ENCODE results near the gene LIMK2.

Gene LIMK2

DNA sequence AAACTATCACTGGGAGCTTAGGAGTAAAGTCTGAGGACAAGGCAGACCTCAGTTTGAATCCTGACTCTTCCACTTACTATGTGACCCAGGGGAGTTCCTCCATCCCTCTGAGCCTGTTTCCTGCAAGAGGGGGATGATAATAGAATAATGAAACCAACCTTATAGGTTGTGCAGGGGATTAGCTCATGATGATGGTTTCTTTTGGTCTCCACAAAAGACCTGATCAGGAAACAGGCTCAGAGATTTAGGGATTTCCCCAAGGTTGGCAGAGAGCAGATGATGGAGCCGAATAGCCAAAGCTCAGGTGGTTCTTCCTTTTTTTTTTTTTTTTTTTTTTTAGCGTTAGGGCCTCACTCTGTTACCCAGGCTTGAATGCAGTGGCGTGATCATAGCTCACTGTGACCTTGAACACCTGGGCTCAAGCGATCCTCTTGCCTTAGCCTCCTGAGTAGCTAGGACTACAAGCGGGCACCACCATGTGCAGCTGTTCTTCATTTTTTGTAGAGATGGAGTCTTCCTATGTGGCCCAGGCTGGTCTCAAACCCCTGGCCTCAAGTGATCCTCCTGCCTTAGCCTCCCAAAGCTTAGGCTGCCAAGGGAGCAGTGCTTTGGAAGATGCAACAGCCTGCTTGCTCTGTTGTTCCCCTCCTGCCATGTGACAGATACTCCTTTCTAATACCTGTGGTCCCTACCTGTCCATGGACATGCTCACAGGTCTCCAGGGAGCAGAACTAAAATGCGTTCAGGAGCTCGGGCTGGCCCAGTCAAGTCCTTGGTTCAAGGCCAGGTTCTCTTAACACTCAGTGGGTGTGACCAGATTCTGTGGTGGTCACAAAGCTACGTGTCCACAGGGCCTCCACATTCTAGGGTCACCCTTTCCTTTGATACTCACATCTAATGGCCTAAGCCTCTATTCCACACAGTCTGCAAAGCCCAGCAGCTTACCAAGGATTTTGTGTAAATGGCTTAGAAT is 111.8 kb downstream of the LIMK2 start:
- Histone ChIP-seq H3K4me1 (ENCODE audit: control insufficient read depth, insufficient read depth, low read length, poor library complexity, severe bottlenecking) (peaks cover 4% of the 10 kb centered on the region), H3K9me3 (ENCODE audit: control insufficient read depth, low read length) (no peaks in the 10 kb centered on the region), H3K4me3 (ENCODE audit: extremely low read depth, insufficient read depth, low read length, poor library complexity, severe bottlenecking) (no peak overlapping the region), H3K36me3 (ENCODE audit: control insufficient read depth, insufficient read depth, low read length) (peaks cover 47% of the 10 kb centered on the region), H3K27ac (ENCODE audit: low read depth, low read length, severe bottlenecking) (no peak overlapping the region)
- 93 to 98% methylated on average over 5 to 7 of the region's 8 CpGs for WGBS, 2 experiments (ENCODE audit: insufficient coverage in 2 of 2)

DNA sequence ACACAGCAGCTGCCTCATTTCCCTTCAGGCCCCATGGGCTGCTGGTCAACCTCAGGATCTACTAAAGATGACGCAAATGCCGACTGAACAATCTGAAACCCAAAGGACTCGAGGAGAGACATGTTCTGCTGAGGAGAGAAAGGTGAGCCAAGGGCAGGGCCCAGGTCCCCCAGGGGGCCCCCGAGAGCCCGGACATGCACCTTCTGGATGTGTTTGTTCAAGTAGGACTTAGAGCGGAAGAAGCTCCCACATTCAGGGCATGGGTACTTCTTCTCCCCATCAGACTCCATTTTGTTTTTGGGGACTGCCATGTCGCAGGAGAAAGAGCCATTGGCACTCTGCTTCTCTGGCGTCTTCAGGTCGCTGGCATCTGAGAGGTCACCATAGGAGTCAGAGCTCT is 114.8 kb downstream of the LIMK2 start:
- no peak overlapping the region for H3K27ac ChIP-seq (ENCODE audit: low read depth, low read length, severe bottlenecking)
- H3K4me3 ChIP-seq (ENCODE audit: extremely low read depth, insufficient read depth, low read length, poor library complexity, severe bottlenecking), result no peak overlapping the region
- peaks cover 11% of the 10 kb centered on the region for H3K4me1 ChIP-seq (ENCODE audit: control insufficient read depth, insufficient read depth, low read length, poor library complexity, severe bottlenecking)
- H3K36me3 ChIP-seq (ENCODE audit: control insufficient read depth, insufficient read depth, low read length), result peaks cover 76% of the 10 kb centered on the region
- H3K9me3 ChIP-seq (ENCODE audit: control insufficient read depth, low read length), result no peaks in the 10 kb centered on the region
- WGBS, 2 experiments (ENCODE audit: insufficient coverage in 2 of 2), result 92 to 99% methylated on average over 7 of the region's 9 CpGs

DNA sequence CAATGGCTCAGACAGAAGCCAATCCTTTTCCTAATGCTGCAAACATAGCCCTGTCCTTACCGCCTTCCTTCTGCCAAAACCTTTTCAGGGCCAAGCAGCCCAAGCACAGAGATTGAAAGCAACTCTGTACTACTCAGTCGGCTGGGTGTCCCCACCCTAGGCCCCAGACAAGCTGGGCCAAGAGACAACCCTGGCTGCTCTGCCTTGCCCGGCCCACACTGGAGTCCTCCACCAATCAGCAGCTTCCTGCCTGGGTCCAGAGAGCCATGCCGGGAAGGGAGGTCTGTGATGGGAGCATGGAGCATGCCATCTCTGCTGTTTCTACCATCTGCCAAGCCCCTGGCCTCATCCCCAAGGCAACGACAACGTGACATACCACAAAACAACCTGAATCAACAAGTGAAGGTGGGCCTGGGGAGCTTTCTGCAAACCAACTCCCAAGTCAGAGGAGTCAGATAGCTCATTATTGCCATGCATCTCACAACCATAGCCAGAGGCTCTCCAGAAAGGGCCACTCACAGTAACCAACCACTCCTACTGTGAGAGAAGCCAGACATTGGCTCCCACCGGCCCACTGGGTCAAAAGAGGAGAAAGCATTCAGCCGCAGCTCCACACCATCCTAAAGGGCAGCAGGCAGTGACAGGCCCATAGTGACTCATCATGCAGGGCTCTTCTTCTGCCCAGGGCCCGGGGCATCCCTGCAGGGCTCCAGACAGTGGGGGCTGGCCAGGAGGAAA is 115.9 kb downstream of the LIMK2 start:
- H3K4me1 ChIP-seq (ENCODE audit: control insufficient read depth, insufficient read depth, low read length, poor library complexity, severe bottlenecking), result peaks cover 11% of the 10 kb centered on the region
- peaks cover 83% of the 10 kb centered on the region for H3K36me3 ChIP-seq (ENCODE audit: control insufficient read depth, insufficient read depth, low read length)
- no peak overlapping the region for H3K27ac ChIP-seq (ENCODE audit: low read depth, low read length, severe bottlenecking)
- no peaks in the 10 kb centered on the region for H3K9me3 ChIP-seq (ENCODE audit: control insufficient read depth, low read length)
- H3K4me3 ChIP-seq (ENCODE audit: extremely low read depth, insufficient read depth, low read length, poor library complexity, severe bottlenecking), result no peak overlapping the region
- 82 to 83% methylated on average over 5 to 8 of the region's 9 CpGs for WGBS, 2 experiments (ENCODE audit: insufficient coverage in 2 of 2)

DNA sequence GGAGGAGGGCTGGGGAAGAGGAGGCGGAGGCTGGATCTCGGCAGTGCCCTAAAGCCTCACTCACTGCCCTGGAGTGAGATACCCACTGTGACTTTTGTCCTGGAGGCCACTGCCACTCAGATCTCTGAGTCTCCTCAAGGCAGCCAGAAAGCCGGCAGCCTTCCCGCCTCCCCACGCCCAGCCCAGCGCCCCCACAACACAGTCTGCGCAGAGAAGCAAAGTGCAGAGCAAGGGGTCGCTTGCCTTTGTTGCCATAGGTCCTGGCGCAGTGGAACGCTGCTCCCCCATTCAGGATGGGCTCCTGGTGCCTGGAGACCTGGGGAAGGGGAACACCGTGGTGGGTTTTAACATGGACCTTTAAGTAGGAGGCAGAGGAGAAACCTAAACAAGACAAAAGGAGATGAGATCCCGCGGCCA is 116.5 kb downstream of the LIMK2 start:
- peaks cover 89% of the 10 kb centered on the region for H3K36me3 ChIP-seq (ENCODE audit: control insufficient read depth, insufficient read depth, low read length)
- peaks cover 11% of the 10 kb centered on the region for H3K4me1 ChIP-seq (ENCODE audit: control insufficient read depth, insufficient read depth, low read length, poor library complexity, severe bottlenecking)
- H3K4me3 ChIP-seq (ENCODE audit: extremely low read depth, insufficient read depth, low read length, poor library complexity, severe bottlenecking), result no peak overlapping the region
- WGBS, 2 experiments (ENCODE audit: insufficient coverage in 2 of 2), result 86 to 95% methylated on average over 10 to 11 of the region's 13 CpGs
- H3K27ac ChIP-seq (ENCODE audit: low read depth, low read length, severe bottlenecking), result no peak overlapping the region
- H3K9me3 ChIP-seq (ENCODE audit: control insufficient read depth, low read length), result no peaks in the 10 kb centered on the region

DNA sequence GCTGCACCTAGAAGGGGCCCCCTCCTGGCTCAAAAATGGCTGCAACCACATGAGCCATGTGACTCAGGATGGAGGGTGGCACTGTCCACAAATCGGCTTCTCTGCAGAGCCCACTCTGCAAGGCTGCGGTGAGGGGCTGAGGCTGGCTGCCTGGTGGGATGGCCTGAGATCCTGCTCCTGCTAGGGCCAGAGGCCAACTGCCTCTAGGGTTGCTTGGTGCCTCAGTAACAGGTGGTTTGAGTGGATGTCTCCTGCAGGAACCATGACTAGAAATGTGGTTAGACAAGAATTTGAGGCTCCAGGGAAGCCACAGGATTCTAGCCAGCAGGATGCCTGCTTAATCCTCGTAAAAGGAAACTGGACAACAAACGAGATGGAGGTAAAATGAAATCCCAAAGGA is 116.9 kb downstream of the LIMK2 start:
- WGBS, 2 experiments (ENCODE audit: insufficient coverage in 2 of 2), result 88 to 94% methylated on average over 4 of the region's 4 CpGs
- Histone ChIP-seq H3K4me3 (ENCODE audit: extremely low read depth, insufficient read depth, low read length, poor library complexity, severe bottlenecking) (no peak overlapping the region), H3K36me3 (ENCODE audit: control insufficient read depth, insufficient read depth, low read length) (peaks cover 91% of the 10 kb centered on the region), H3K9me3 (ENCODE audit: control insufficient read depth, low read length) (no peaks in the 10 kb centered on the region), H3K4me1 (ENCODE audit: control insufficient read depth, insufficient read depth, low read length, poor library complexity, severe bottlenecking) (peaks cover 11% of the 10 kb centered on the region), H3K27ac (ENCODE audit: low read depth, low read length, severe bottlenecking) (no peak overlapping the region)

All from mesodermal cell (in vitro differentiated cells).